Glomerular visceral epithelial cell (primary cell): ENCODE data around the gene KLHL17.
"Not testable (repeated sequence)": the region's sequence is repeated elsewhere in the genome, so short reads cannot be mapped to it uniquely, and the experiment has no call there.

Source experiments
- DNase-seq: peaks from one replicate; pipeline ENCODE4 v3.0.0-alpha.2; 2016; ENCODE audit errors: extremely low spot score

The KLHL17 gene

DNA sequence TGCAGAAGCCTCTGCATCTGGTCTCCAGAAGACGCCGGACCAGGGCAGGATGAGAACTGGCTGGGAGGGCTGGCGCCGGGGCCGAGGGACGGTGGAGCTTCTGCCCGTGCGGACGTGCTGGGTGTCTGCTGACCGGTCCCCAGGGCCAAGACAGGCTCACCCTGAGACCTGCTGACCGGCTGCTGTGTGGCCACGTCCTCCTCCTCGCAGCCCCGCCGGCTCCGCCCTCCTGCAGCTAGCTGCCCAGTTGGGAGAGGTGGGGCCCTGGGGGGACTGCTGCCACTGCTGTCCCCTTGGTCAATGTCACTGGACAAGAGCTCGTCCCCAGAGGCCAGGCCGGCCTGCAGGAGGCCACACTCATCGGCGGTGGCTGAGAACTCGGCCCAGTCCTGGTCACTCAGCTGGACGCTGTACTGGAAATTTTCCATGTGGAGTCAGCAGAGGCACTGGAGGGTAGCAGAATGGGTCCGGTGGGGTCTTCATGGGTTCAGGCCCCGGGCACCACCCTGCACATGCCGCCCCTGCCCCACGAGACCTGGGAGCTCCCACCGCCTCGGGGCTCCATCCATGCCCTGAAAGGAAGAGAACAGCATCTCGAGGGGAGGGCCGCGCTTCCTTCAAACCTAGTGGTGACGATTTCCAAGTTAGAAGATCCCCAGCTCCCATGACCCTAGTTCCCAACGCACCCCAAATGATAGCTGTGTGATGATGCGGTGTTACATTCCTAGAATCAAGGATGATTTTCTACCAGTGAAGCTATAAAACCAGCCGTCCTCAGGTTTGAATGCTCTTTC is 20.4 kb downstream of the KLHL17 start:
- no peak for DNase-seq

- DNase-seq = no peak
Observed at GRCh38 chr1:981491-981954, 21.1 kb downstream of the KLHL17 start.

DNA sequence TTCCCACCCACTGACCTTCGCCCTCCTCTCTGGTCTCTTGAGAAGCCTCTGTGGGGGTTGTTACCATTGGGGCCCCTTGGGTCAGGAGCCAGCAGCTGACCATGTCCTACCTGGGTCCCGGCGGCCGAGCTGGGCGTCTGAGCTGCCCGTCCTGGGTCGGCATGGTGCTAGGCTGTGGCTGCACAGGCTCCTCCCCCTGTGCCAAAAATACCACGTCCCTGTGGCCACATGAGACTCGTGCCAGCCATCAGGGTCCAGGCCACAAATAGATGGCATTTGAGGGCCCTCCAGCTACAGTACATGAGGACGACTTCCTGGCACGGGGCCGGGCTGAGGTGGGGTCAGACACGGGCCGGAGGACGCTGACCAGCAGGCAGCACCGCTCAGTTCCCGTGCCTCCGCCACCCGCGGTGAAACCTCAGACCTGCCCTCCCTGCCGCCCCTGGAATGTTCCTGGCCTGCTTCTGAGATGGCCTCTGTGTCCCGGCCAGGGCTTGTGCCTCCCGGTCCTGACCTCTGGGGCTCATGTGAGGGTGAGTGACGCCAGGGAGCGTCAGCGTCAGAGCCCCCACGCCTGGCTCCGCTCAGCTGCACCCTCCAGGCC is 21.7 kb downstream of the KLHL17 start, which contains the start of gene PERM1:
Gene PERM1, minus strand, starts transcription at position 139 of the 604 bp plus-strand sequence. CDS start 1,064 bp downstream, outside the sequence.
- DNase-seq = no peak

DNA sequence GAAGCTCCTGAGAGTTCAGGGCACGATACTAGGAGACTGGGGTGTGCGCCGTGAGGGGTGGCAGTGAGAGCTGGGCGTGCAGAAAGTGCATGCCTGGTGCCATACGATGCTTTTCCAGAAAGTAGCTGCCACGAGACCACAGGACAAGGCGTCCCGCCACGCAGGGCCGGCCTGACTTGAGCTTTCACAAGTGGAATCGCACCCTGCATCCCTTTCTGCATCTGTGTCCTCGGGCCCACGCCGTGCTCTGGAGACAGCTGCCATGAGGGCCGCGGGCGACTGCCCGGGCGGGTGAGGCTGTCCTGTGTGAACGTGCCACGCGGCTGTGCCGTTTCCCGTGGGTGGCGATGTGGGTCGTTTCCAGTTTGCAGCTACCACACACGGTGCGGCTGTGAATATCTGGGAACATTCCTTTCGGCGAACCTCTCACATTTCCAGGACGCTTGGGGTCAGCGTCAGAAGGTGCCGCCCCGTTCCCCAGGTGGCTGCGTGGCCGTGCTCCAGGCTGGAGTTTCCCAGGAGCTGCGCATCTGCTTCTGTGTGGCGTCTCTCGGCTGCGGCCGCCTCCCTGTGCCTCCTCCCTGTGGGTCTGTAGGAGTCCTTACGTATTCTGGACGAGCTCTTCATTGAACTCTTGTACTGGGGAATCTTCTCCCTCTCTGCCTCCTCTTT is 22.5 kb downstream of the KLHL17 start:
- DNase-seq = no peak

- DNase-seq = peak; percentile 46
Observed at GRCh38 chr1:983798-984475, 23.6 kb downstream of the KLHL17 start.

DNA sequence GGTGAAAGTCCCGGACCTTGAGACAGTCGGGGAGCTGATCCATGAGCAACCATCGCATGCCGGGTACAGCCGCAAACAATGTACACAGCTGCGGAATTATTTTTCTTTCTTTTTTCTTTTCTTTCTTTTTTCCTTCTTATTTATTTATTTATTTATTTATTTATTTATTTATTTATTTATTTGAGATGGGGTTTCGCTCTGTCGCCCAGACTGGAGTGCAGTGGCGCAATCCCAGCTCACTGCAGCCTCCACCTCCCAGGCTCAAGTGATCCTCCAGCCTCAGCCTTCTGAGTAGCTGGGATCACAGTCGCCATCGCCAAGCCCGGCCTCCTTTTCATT is 24.1 kb downstream of the KLHL17 start:
- DNase-seq = no peak

DNA sequence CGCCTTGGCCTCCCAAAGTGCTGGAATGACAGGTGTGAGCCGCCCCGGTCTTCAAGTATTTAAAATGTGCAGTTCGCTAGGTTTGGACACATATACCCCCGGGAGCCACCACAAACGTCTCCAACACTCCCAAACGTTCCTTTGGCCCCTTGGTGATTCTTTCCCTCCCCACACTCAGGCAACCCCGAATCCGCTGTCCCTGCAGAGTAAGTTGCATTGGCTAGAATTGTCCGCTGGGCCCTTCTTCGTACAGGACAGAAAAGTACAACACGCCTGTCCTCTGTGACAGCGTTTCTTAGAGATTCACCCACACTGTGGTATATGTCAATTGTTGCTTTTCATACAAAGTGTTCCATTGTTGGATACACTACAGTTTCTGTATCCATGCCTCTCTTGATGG is 24.7 kb downstream of the KLHL17 start:
- no peak for DNase-seq

GRCh38 chr1:988061-988460 is 27.7 kb downstream of the KLHL17 start:
- DNase-seq = not testable (repeated sequence)

GRCh38 chr1:991275-991674 is 30.9 kb downstream of the KLHL17 start:
- not testable (repeated sequence) for DNase-seq

- DNase-seq = no peak
Observed at GRCh38 chr1:991895-992294, 31.5 kb downstream of the KLHL17 start.

DNA sequence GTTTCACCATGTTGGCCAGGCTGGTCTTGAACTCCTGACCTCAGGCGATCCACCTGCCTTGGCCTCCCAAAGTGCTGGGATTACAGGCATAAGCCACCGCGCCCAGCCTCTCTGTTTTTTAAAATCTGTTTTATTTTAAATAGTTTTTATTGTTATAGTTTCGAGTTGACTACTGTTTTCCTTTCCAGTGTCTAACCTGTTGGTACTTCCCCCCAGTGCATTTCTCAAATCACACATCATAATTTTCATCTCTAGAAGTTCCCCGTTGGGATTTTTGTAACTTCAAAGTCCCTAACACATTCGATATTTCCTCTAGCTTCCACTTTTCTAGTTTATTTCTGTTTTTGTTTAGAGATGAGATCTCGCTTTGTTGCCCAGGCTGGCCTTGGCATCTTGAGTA is 32.0 kb downstream of the KLHL17 start:
- no peak for DNase-seq

GRCh38 chr1:993379-993995 is 33.1 kb downstream of the KLHL17 start:
- DNase-seq = no peak

DNA sequence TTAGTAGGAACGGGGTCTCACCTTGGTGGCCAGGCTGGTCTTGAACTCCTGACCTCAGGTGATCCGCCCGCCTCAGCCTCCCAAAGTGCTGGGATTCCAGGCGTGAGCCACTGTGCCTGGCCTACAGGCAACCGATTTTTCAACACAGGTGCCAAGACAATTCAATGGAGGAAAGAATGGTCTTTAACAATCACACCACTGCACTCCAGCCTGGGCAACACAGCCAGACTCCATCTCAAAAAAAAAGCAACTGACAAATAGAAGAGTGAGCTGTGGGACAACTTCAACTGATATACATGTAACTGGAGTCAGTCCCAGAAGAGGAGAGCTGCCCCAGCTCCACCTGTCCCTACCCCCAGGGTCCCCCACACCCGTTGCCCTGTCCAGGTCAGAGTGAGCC is 34.2 kb downstream of the KLHL17 start:
- not testable (repeated sequence) for DNase-seq

DNA sequence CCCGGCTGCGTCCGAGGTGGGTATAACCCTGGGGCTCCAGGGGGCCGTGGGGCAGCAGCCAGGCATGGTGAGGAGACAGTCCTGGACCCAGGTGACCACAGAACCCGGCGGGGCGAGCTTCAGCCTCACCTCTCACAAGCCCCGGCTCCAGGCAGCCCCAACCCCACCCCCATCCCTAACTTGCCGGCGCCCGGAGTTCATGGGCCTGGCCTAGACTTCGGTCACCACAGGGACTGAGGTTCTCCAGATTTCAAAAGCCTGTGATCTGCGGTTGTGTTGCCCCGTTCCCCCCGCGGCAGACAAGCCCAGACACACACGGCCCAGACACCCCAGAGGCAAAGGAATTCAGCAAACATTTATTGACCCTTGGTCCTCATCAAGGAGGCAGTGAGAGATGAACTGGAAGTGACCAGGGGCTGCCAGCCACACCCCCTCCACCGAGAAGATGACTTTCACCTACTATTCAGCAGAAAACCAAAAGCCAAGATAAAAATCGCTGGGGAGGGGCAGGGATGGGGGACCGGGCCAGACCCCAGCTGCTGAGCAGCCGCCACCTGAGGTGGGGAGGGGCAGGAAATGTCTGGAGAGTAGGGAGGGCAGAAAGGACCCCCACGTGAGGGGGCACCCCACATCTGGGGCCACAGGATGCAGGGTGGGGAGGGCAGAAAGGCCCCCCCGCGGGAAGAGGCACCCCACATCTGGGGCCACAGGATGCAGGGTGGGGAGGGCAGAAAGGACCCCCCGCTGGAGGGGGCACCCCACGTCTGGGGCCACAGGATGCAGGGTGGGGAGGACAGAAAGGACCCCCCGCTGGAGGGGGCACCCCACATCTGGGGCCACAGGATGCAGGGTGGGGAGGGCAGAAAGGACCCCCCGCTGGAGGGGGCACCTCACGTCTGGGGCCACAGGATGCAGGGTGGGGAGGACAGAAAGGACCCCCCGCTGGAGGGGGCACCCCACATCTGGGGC is 35.6 kb downstream of the KLHL17 start:
- DNase-seq = no peak

GRCh38 chr1:996851-997712 is 36.7 kb downstream of the KLHL17 start:
- no peak for DNase-seq

DNA sequence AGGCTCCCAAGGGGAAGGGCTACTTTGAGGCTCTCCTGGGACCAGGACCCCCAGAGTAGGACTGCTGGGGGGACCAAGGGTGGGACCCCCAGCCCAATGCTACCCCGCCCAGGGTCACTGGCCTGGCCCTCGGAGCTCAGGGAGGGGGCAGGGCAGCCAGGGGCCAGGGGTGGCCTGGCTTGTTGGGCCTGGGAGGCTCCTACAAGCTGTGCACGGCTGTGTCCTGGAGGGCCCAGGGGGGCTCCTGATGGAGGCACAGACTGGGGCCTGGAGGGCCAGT is 37.3 kb downstream of the KLHL17 start:
- DNase-seq = no peak

DNA sequence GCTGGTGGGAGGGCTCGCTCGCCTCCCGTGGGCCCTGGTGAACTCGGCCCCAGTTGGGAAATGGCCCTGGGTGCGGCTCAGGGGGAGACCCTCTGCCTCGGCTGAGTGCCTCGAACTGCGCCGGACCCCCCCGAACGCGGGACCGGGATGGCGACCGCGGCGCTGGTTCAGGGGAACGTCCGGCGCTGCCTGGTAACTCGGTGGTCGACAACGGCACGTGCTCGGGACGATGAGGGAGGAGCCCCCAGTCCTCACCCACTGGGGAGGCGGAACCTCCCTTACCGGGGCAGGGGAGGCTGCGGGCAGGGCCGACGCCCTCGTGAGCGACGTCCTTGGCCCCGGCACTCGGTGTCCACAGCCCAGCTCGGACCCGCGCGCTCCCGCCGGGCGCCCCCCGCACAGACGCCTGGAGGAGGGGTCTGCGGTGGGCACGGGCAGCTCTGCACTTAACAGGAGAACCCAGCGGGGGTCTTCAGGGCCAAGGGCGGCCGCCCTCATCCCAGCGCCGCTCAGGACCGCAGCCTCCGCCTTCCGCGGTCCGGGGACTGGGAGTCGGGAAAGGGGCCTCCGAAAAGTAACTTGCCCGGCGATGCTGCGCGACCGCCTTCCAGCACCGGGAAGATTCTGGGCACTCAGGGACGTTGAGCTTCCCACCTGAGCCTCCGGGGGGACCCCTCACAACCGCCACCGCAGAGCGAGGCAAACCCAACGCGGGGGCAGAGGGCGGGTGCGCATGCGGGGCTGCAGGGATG is 37.8 kb downstream of the KLHL17 start:
- DNase-seq = no peak

DNA sequence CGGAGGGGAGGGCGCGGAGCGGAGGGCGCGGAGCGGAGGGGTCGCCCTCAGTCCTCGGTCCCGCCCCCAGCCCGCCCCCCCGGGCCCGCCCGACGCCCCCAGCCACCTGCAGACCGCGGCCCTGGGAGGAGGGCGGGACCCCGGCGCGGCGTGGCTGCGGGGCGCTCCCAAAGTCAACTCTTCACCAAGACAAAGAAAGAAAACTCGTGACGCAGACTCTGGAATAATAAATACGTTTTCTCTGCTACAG is 38.3 kb downstream of the KLHL17 start:
- no peak for DNase-seq

DNA sequence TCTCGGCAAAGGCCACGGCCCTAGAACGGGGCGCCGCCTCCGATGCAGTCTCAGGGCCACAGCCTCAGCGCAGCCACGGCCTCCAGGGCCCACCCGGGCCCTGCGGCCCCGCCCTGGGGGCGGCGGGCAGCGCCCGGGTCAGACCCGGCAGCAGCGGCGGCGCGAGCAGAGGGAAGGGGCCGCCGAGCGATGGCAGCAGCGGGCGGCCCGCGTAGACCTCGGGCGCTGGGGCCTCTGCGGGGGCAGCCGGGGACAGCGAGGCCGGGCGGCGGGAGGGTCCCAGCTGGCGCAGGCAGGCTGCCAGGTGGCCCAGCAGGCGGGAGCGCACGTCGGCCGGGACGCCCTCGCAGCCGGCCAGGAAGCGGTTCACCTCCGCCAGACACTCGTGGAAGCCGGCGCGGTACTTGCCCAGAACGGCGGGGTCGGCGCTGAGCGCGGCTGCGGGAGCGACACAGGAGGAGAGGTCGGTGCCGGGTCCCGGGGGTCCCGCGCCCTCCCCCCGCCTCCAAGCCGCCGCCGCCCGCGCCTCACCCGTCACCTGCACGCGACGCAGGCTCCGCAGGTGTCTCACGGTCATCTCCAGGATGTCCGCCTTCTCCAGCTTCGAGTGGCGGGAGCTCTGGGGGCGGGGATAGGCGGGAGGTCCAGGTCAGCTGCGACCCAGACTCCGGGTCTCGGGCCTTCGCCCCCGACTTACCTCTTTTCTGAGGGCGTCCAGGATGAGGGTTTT is 38.8 kb downstream of the KLHL17 start:
- DNase-seq = peak; percentile 45
